Keratinocyte (primary cell): ENCODE results near the gene TNIK.
"Not testable (repeated sequence)": the region's sequence is repeated elsewhere in the genome, so short reads cannot be mapped to it uniquely, and the experiment has no call there.

ENCODE experiments used
- EZH2 ChIP-seq: IDR thresholded peaks from one replicate; pipeline ENCODE4 v1.6.1; 2012; ENCODE audit warnings: inconsistent platforms, mild to moderate bottlenecking, low read length, moderate library complexity
- TF ChIP-seq, protein P1 (sequence below), 3 experiments: IDR thresholded peaks in 1 of 3; conservative IDR thresholded peaks in 1 of 3; optimal IDR thresholded peaks in 1 of 3; 2 replicates in 2 of 3; 3 replicates in 1 of 3; pipeline versions ENCODE3 to v1.5.1; 2011; ENCODE audit warnings: low read length in 3 of 3, mild to moderate bottlenecking in 3 of 3, moderate library complexity in 2 of 3, control low read depth in 1 of 3, inconsistent platforms in 1 of 3; ENCODE audit not compliant: insufficient read depth in 2 of 3; ENCODE audit errors: extremely low read depth in 1 of 3

DNA sequence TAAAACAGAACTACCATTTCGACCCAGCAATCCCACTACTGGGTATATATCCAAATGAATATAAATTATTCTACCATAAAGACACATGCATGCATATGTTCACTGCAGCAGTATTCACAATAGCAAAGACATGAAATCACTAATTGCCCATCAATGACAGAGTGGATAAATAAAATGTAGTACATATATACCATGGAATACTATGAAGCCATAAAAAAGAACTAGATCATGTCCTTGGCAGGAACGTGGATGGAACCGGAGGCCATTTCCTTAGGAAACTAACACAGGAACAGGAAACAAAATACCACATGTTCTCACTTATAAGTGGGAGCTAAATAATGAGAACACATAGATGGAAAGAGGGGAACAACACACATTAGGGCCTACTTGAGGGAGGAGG, 154.4 kb downstream of the TNIK start:
- TF ChIP-seq, protein P1, sequence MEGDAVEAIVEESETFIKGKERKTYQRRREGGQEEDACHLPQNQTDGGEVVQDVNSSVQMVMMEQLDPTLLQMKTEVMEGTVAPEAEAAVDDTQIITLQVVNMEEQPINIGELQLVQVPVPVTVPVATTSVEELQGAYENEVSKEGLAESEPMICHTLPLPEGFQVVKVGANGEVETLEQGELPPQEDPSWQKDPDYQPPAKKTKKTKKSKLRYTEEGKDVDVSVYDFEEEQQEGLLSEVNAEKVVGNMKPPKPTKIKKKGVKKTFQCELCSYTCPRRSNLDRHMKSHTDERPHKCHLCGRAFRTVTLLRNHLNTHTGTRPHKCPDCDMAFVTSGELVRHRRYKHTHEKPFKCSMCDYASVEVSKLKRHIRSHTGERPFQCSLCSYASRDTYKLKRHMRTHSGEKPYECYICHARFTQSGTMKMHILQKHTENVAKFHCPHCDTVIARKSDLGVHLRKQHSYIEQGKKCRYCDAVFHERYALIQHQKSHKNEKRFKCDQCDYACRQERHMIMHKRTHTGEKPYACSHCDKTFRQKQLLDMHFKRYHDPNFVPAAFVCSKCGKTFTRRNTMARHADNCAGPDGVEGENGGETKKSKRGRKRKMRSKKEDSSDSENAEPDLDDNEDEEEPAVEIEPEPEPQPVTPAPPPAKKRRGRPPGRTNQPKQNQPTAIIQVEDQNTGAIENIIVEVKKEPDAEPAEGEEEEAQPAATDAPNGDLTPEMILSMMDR (optimal IDR thresholded peaks at IDR 0.05 in 1 of 3, IDR thresholded peaks at IDR 0.05 in 1 of 3, conservative IDR thresholded peaks at IDR 0.05 in 1 of 3; ENCODE audit: extremely low read depth in 1 of 3, insufficient read depth in 2 of 3, low read length in 3 of 3) = not testable (repeated sequence)
- TF ChIP-seq EZH2 = not testable (repeated sequence)
